Measurements from ENCODE around the gene DSCAML1.

The DSCAML1 gene

DNA sequence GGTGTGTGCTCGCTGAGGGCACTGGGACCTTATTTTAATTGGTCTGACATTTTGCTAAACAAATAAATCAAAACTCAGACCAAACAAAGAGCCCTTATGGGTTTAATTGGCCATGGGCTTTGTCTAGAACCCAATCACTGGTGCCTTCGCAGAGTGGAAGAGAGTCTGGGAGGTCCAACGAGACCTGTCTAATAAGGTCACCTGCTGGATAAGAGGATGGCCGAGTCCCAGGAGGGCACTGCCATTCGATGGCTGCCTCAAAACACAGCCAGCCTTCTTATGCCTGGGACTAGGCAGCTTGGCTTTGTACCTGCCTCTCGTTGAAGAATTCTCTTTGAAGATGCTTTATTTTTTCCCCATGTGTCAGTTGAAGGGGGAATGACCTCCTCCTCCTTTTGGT is 298.2 kb downstream of the DSCAML1 start:
- DNase-seq (ENCODE audit: insufficient read length, low spot score) (no peak), FAIRE-seq (no peak)
- no peak for TF ChIP-seq POLR2AphosphoS5 (IDR thresholded peaks at IDR 0.05; ENCODE audit: low read depth, low read length)
- no peak for TF ChIP-seq SPI1 (IDR thresholded peaks at IDR 0.05; ENCODE audit: low read depth, low read length)
- TF ChIP-seq POLR2A (IDR thresholded peaks at IDR 0.05; ENCODE audit: low read depth, low read length): no peak
- no peak for TF ChIP-seq TAF1 (IDR thresholded peaks at IDR 0.05; ENCODE audit: low read depth, low read length)
- no peak for TF ChIP-seq PAX5 (IDR thresholded peaks at IDR 0.05; ENCODE audit: insufficient read depth, low read length, severe bottlenecking)
- no peak for TF ChIP-seq POU2F2 (IDR thresholded peaks at IDR 0.05; ENCODE audit: low read depth, low read length)

- TF ChIP-seq PAX5 (IDR thresholded peaks at IDR 0.05; ENCODE audit: insufficient read depth, low read length, severe bottlenecking) (no peak), SPI1 (IDR thresholded peaks at IDR 0.05; ENCODE audit: low read depth, low read length) (no peak)
- FAIRE-seq (no peak), DNase-seq (ENCODE audit: insufficient read length, low spot score) (no peak)
Observed at GRCh38 chr11:117497206-117497951, 299.6 kb downstream of the DSCAML1 start.

DNA sequence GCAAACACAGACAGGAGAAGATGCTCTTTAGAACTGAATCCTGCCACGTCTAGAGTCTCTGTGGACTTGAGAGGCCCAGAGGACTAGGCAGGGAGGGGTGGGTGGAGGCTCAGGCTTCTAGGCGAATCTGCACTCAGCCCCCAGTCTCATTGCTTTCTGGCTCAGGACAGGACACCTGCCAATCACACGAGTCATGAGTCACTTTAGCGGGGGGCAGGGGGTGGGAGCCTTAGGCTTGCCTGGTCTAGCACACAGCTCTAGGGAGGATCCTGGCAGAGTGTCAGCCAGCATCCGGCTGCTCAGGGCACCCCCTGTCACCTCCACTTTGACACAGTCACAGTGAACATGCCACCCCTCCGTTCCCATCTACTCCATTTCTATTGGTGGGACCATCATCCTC is 301.7 kb downstream of the DSCAML1 start:
- no peak for FAIRE-seq
- no peak for DNase-seq (ENCODE audit: insufficient read length, low spot score)
- no peak for TF ChIP-seq POU2F2 (IDR thresholded peaks at IDR 0.05; ENCODE audit: low read depth, low read length)
- no peak for TF ChIP-seq PAX5 (IDR thresholded peaks at IDR 0.05; ENCODE audit: insufficient read depth, low read length, severe bottlenecking)
- no peak for TF ChIP-seq POLR2AphosphoS5 (IDR thresholded peaks at IDR 0.05; ENCODE audit: low read depth, low read length)
- TF ChIP-seq TAF1 (IDR thresholded peaks at IDR 0.05; ENCODE audit: low read depth, low read length): no peak
- TF ChIP-seq SPI1 (IDR thresholded peaks at IDR 0.05; ENCODE audit: low read depth, low read length): no peak
- no peak for TF ChIP-seq POLR2A (IDR thresholded peaks at IDR 0.05; ENCODE audit: low read depth, low read length)

DNA sequence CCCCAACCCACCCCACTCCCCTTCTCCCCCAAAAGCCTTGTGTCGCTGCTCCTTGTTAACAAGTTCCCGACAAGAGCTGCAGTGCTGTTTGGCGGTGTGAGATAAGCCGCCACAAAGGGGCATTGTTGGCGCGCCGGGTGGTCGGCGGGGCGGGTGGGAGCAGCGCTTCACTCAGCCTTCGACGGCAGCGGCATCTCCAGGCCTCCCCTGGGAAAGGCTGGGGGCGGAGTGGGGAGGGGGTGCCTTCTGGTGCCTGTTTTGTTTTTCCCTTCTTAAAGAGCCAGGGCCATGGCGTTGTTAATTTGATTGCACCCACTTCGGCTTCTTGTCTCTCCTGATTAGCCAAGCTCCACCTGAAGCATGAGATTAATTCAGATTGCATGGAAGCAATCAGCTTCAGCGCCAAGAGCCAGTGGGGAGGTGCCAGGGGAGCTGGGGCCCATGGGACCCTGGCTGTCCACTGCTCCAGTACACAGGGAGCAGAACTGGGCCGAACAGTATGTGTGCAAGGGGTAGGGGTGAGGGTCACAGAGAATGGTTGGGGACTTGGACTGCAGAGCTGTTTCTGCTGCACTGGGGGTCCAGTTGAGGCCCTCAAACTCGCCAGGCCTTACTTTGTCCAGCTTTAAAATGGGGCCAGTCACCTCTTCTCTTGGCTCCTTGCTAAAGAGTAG is 304.3 kb downstream of the DSCAML1 start:
- TF ChIP-seq POU2F2 (IDR thresholded peaks at IDR 0.05; ENCODE audit: low read depth, low read length): no peak
- no peak for TF ChIP-seq POLR2A (IDR thresholded peaks at IDR 0.05; ENCODE audit: low read depth, low read length)
- TF ChIP-seq POLR2AphosphoS5 (IDR thresholded peaks at IDR 0.05; ENCODE audit: low read depth, low read length): no peak
- no peak for TF ChIP-seq TAF1 (IDR thresholded peaks at IDR 0.05; ENCODE audit: low read depth, low read length)
- no peak for TF ChIP-seq SPI1 (IDR thresholded peaks at IDR 0.05; ENCODE audit: low read depth, low read length)
- no peak for TF ChIP-seq PAX5 (IDR thresholded peaks at IDR 0.05; ENCODE audit: insufficient read depth, low read length, severe bottlenecking)
- no peak for DNase-seq (ENCODE audit: insufficient read length, low spot score)
- no peak for FAIRE-seq

- no peak for DNase-seq (ENCODE audit: insufficient read length, low spot score)
- no peak for FAIRE-seq
- TF ChIP-seq POU2F2 (IDR thresholded peaks at IDR 0.05; ENCODE audit: low read depth, low read length): no peak
- no peak for TF ChIP-seq POLR2AphosphoS5 (IDR thresholded peaks at IDR 0.05; ENCODE audit: low read depth, low read length)
- no peak for TF ChIP-seq TAF1 (IDR thresholded peaks at IDR 0.05; ENCODE audit: low read depth, low read length)
- no peak for TF ChIP-seq POLR2A (IDR thresholded peaks at IDR 0.05; ENCODE audit: low read depth, low read length)
- no peak for TF ChIP-seq SPI1 (IDR thresholded peaks at IDR 0.05; ENCODE audit: low read depth, low read length)
- TF ChIP-seq PAX5 (IDR thresholded peaks at IDR 0.05; ENCODE audit: insufficient read depth, low read length, severe bottlenecking): no peak
Observed at GRCh38 chr11:117490911-117491310, 306.1 kb downstream of the DSCAML1 start.

DNA sequence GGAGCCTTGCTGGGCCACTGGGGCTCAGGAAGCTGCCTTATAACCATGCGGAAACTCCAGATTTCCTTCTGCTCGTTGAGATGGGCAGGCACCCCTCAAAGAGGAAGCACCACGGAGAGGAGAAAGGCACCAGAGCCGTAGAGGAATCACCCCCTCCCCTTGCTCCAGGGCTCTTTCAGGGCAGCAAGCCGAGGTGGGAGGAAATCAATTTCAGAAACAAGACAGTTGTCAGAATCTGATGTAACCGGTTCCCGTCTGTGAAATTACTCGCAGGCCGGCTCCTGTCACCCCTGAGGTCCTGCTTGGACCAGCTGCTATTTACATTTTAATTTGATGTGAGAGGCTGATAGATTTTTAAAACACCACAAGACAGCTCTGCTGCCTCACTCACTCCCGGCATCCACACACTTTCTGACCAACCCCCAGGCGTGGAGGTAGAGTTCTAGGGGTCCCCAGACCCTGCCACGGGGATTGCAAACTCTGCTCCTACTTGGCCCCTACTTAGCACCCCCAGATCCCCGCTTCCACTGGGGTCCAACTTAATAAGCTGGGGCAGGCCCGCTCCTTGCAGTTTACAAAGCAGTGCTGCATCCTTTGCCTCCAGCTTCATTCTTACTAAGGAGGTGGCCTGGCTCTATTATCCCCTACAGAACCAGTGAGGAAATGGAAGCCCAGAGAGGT is 306.9 kb downstream of the DSCAML1 start:
- DNase-seq (ENCODE audit: insufficient read length, low spot score): no peak
- TF ChIP-seq POU2F2 (IDR thresholded peaks at IDR 0.05; ENCODE audit: low read depth, low read length) (no peak), POLR2AphosphoS5 (IDR thresholded peaks at IDR 0.05; ENCODE audit: low read depth, low read length) (no peak), SPI1 (IDR thresholded peaks at IDR 0.05; ENCODE audit: low read depth, low read length) (no peak), TAF1 (IDR thresholded peaks at IDR 0.05; ENCODE audit: low read depth, low read length) (no peak), POLR2A (IDR thresholded peaks at IDR 0.05; ENCODE audit: low read depth, low read length) (no peak), PAX5 (IDR thresholded peaks at IDR 0.05; ENCODE audit: insufficient read depth, low read length, severe bottlenecking) (no peak)
- no peak for FAIRE-seq

GRCh38 chr11:117488996-117489952 is 307.7 kb downstream of the DSCAML1 start:
- no peak for DNase-seq (ENCODE audit: insufficient read length, low spot score)
- FAIRE-seq: no peak
- no peak for TF ChIP-seq TAF1 (IDR thresholded peaks at IDR 0.05; ENCODE audit: low read depth, low read length)
- TF ChIP-seq POU2F2 (IDR thresholded peaks at IDR 0.05; ENCODE audit: low read depth, low read length): no peak
- TF ChIP-seq POLR2A (IDR thresholded peaks at IDR 0.05; ENCODE audit: low read depth, low read length): no peak
- TF ChIP-seq PAX5 (IDR thresholded peaks at IDR 0.05; ENCODE audit: insufficient read depth, low read length, severe bottlenecking): no peak
- TF ChIP-seq SPI1 (IDR thresholded peaks at IDR 0.05; ENCODE audit: low read depth, low read length): no peak
- TF ChIP-seq POLR2AphosphoS5 (IDR thresholded peaks at IDR 0.05; ENCODE audit: low read depth, low read length): no peak

DNA sequence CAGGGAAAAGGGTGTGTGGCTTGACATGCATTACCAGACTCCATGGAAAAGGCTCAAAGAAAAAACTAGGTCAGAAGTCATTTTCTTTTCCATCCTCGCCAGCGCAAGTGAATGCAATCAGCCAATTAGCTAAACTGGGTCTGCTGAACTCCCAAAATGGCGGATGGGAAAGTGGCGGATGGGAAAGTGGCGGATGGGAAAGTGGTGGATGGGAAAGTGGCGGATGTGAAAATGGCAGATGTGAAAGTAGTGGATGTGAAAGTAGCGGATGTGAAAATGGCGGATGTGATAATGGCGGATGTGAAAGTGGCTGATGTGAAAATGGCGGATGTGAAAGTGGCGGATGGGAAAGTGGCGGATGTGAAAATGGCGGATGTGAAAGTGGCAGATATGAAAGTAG is 311.0 kb downstream of the DSCAML1 start:
- DNase-seq (ENCODE audit: insufficient read length, low spot score) (no peak), FAIRE-seq (no peak)
- no peak for TF ChIP-seq POU2F2 (IDR thresholded peaks at IDR 0.05; ENCODE audit: low read depth, low read length)
- no peak for TF ChIP-seq POLR2AphosphoS5 (IDR thresholded peaks at IDR 0.05; ENCODE audit: low read depth, low read length)
- no peak for TF ChIP-seq SPI1 (IDR thresholded peaks at IDR 0.05; ENCODE audit: low read depth, low read length)
- no peak for TF ChIP-seq PAX5 (IDR thresholded peaks at IDR 0.05; ENCODE audit: insufficient read depth, low read length, severe bottlenecking)
- TF ChIP-seq TAF1 (IDR thresholded peaks at IDR 0.05; ENCODE audit: low read depth, low read length): no peak
- no peak for TF ChIP-seq POLR2A (IDR thresholded peaks at IDR 0.05; ENCODE audit: low read depth, low read length)

All from GM12891 (cell line).